CD14-positive monocyte (primary cell): ENCODE data around the gene SLC43A3. TPM values are rescaled to one million over a fixed set of nuclear protein-coding genes. Genes with fewer than 3 reads are reported as not detected.

Source experiments
- DNase-seq, 3 donors: peaks; one replicate each; pipeline ENCODE4 v3.0.0-alpha.2; 2011 to 2022
- H2AFZ ChIP-seq: 2 replicates; pipeline ENCODE4 v1.6.0; 2012; ENCODE audit warnings: mild to moderate bottlenecking, low read depth, low read length, inconsistent platforms; ENCODE audit not compliant: insufficient read depth, poor library complexity, severe bottlenecking
- H3K27ac ChIP-seq, 2 donors: 1 replicate in 1 of 2; 2 replicates in 1 of 2; pipeline ENCODE4 v1.5.1; 2012 to 2013; ENCODE audit warnings: low read length in 2 of 2, control low read depth in 1 of 2, inconsistent platforms in 1 of 2, low read depth in 1 of 2, mild to moderate bottlenecking in 1 of 2
- H3K27me3 ChIP-seq, 2 donors: one replicate each; pipeline versions ENCODE4 v1.6.0 to v1.6.1; 2011 to 2013; ENCODE audit warnings: low read length in 2 of 2; ENCODE audit not compliant: control insufficient read depth in 2 of 2, insufficient read depth in 2 of 2
- H3K36me3 ChIP-seq, 2 donors: replicated peaks in 1 of 2; 1 replicate in 1 of 2; 2 replicates in 1 of 2; pipeline versions ENCODE4 v1.5.1 to v1.6.1; 2012 to 2013; ENCODE audit warnings: low read length in 2 of 2, control low read depth in 1 of 2, inconsistent platforms in 1 of 2, mild to moderate bottlenecking in 1 of 2; ENCODE audit not compliant: insufficient read depth in 2 of 2, control insufficient read depth in 1 of 2
- H3K4me1 ChIP-seq, 2 donors: 1 replicate in 1 of 2; 2 replicates in 1 of 2; pipeline versions ENCODE4 v1.5.1 to v1.6.1; 2012 to 2013; ENCODE audit warnings: low read length in 2 of 2, control low read depth in 1 of 2, inconsistent platforms in 1 of 2, mild to moderate bottlenecking in 1 of 2, moderate library complexity in 1 of 2; ENCODE audit not compliant: insufficient read depth in 2 of 2, control insufficient read depth in 1 of 2
- H3K4me2 ChIP-seq: replicated peaks from 2 replicates; pipeline ENCODE3; 2012; ENCODE audit warnings: low read length, moderate library complexity, mild to moderate bottlenecking; ENCODE audit not compliant: poor library complexity, severe bottlenecking; ENCODE audit errors: extremely low read depth
- H3K4me3 ChIP-seq, 3 experiments: fragments of 200-600 bp in 1 of 3; sonication (generic) in 1 of 3; replicated peaks in 1 of 3; 1 replicate in 2 of 3; 2 replicates in 1 of 3; pipeline ENCODE4 v1.5.1; 2011 to 2013; ENCODE audit warnings: low read length in 3 of 3, mild to moderate bottlenecking in 3 of 3, control low read depth in 2 of 3, low read depth in 2 of 3, inconsistent platforms in 1 of 3, moderate library complexity in 1 of 3
- H3K79me2 ChIP-seq: 2 replicates; pipeline ENCODE4 v1.6.0; 2012; ENCODE audit warnings: mild to moderate bottlenecking, control low read depth, inconsistent platforms, low read length, moderate library complexity; ENCODE audit not compliant: insufficient read depth
- H3K9ac ChIP-seq: 2 replicates; pipeline ENCODE4 v1.6.0; 2017; ENCODE audit warnings: low read length, mild to moderate bottlenecking; ENCODE audit not compliant: insufficient read depth, poor library complexity, severe bottlenecking
- H3K9me3 ChIP-seq, 2 donors: replicated peaks in 1 of 2; 1 replicate in 1 of 2; 2 replicates in 1 of 2; pipeline versions ENCODE4 v1.5.1 to v1.6.1; 2012 to 2013; ENCODE audit warnings: low read length in 2 of 2, control low read depth in 1 of 2; ENCODE audit not compliant: control insufficient read depth in 1 of 2, insufficient read depth in 1 of 2
- H4K20me1 ChIP-seq: 2 replicates; pipeline ENCODE4 v1.6.0; 2012; ENCODE audit warnings: mild to moderate bottlenecking, low read length, control low read depth, moderate library complexity; ENCODE audit not compliant: insufficient read depth
- H3K27ac Mint-ChIP-seq, 7 donors: one replicate each; pipeline ENCODE4 v1.8.0; 2020; ENCODE audit warnings: mild to moderate bottlenecking in 7 of 7, mixed read lengths in 7 of 7, moderate library complexity in 6 of 7, inconsistent platforms in 2 of 7
- H3K27me3 Mint-ChIP-seq, 3 donors: one replicate each; pipeline ENCODE4 v1.8.0; 2021 to 2022; ENCODE audit warnings: low read depth in 3 of 3, mild to moderate bottlenecking in 3 of 3, mixed read lengths in 3 of 3, moderate library complexity in 3 of 3, inconsistent platforms in 1 of 3
- H3K36me3 Mint-ChIP-seq, 2 donors: one replicate each; pipeline ENCODE4 v1.8.0; 2020; ENCODE audit warnings: mixed read lengths in 2 of 2, inconsistent platforms in 1 of 2, mild to moderate bottlenecking in 1 of 2
- H3K4me1 Mint-ChIP-seq: one replicate; pipeline ENCODE4 v1.8.0; 2020; ENCODE audit warnings: mild to moderate bottlenecking, mixed read lengths
- H3K4me3 Mint-ChIP-seq, 2 donors: one replicate each; pipeline ENCODE4 v1.8.0; 2020; ENCODE audit warnings: mild to moderate bottlenecking in 2 of 2, mixed read lengths in 2 of 2, moderate library complexity in 1 of 2
- H3K9me3 Mint-ChIP-seq, 7 donors: one replicate each; pipeline ENCODE4 v1.8.0; 2020 to 2022; ENCODE audit warnings: mixed read lengths in 7 of 7, mild to moderate bottlenecking in 6 of 7, moderate library complexity in 6 of 7, inconsistent platforms in 2 of 7
- CTCF ChIP-seq: fragments of 200-600 bp; IDR thresholded peaks from one replicate; pipeline ENCODE4 v1.8.0; 2022; ENCODE audit warnings: antibody characterized with exemption, mild to moderate bottlenecking
- WGBS: methylation state at CpG from one replicate; pipeline ENCODE4 v1.1.5; 2013; ENCODE audit warnings: missing lambda C conversion rate; ENCODE audit not compliant: insufficient coverage; 5-methylcytosine and 5-hydroxymethylcytosine counted together
- intact Hi-C, 2 donors: fragments of 100-400 bp; cut with micrococcal nuclease; formaldehyde crosslinking; loops; one replicate each; pipeline versions ENCODE4 v1.15.0 to v1.15.1; 2023
- polyA plus RNA-seq, 3 donors: library from polyadenylated mRNA; depleted of rRNA in 1 of 3; unstranded in 2 of 3; stranded (reverse) in 1 of 3; fragments of 300-500 nt in 2 of 3; fragments of >200 nt in 1 of 3; fragmentation: Illumina TruSeq in 2 of 3; gene quantifications; 1 replicate in 2 of 3; 2 replicates in 1 of 3; pipeline ENCODE4 v1.2.3, GENCODE V29; 2012 to 2021

SLC43A3 gene
- polyA plus RNA-seq, 3 donors, result 82.4 to 116 (median 109) TPM

- no peak overlapping the region for H3K9ac ChIP-seq
- H3K9me3 ChIP-seq, result no peaks in the 10 kb centered on the region
- H3K36me3 Mint-ChIP-seq, result no peaks in the 10 kb centered on the region
- H3K27me3 Mint-ChIP-seq, result peaks cover 2 to 5% (median 3%) of the 10 kb centered on the region in 3 donors
- H3K27ac Mint-ChIP-seq, result no peak overlapping the region
- H3K27me3 ChIP-seq, result no peaks in the 10 kb centered on the region
- no peaks in the 10 kb centered on the region for H3K36me3 ChIP-seq
- H3K4me3 ChIP-seq, result no peak overlapping the region
- H3K4me1 ChIP-seq, result peaks cover 7 to 8% of the 10 kb centered on the region in 2 donors
- no peak overlapping the region for H2AFZ ChIP-seq
- DNase-seq, result no peak
- 81% methylated on average over 5 of the region's 5 CpGs for WGBS
- H3K79me2 ChIP-seq, result no peaks in the 10 kb centered on the region
- no peak overlapping the region for H3K4me3 Mint-ChIP-seq
- H3K4me2 ChIP-seq, result no peak overlapping the region
- H3K4me1 Mint-ChIP-seq, result peaks cover 8% of the 10 kb centered on the region
- no peak for TF ChIP-seq CTCF
- H4K20me1 ChIP-seq, result no peaks in the 10 kb centered on the region
- intact Hi-C loops, result no loop called here
- no peak overlapping the region for H3K27ac ChIP-seq
- H3K9me3 Mint-ChIP-seq, result peaks cover 0 to 6% (median 0%) of the 10 kb centered on the region in 7 donors
Measured at GRCh38 chr11:57368845-57369232, 58.1 kb downstream of the SLC43A3 start.

- 42% methylated on average over 11 of the region's 19 CpGs for WGBS
- Mint-ChIP-seq H3K4me3 (no peak overlapping the region), H3K27me3 (peaks cover 2 to 6% (median 5%) of the 10 kb centered on the region in 3 donors), H3K9me3 (peaks cover 0 to 10% (median 0%) of the 10 kb centered on the region in 7 donors), H3K27ac (peak overlapping the region in 2 of 7 donors; percentile 1 to 13), H3K36me3 (no peaks in the 10 kb centered on the region), H3K4me1 (peaks cover 8% of the 10 kb centered on the region)
- Histone ChIP-seq H2AFZ (no peak overlapping the region), H3K9ac (no peak overlapping the region), H3K36me3 (no peaks in the 10 kb centered on the region), H3K4me3 (no peak overlapping the region), H3K9me3 (no peaks in the 10 kb centered on the region), H4K20me1 (no peaks in the 10 kb centered on the region), H3K4me2 (no peak overlapping the region), H3K27me3 (no peaks in the 10 kb centered on the region), H3K4me1 (peaks cover 7 to 8% of the 10 kb centered on the region in 2 donors), H3K79me2 (no peaks in the 10 kb centered on the region), H3K27ac (no peak overlapping the region)
- intact Hi-C loops, result no loop called here
- peak in 2 of 3 donors; percentile 4 to 20 for DNase-seq
- TF ChIP-seq CTCF, result no peak
Measured at GRCh38 chr11:57368106-57368844, 58.6 kb downstream of the SLC43A3 start.
